GM21367 (cell line): Measurements from ENCODE around the gene E4F1.
"Not testable (repeated sequence)": the region's sequence is repeated elsewhere in the genome, so short reads cannot be mapped to it uniquely, and the experiment has no call there.

Experiments used
- ATAC-seq: cut with Tn5 transposase; IDR thresholded peaks from one replicate; pipeline ENCODE4 v1.9.1; 2021; ENCODE audit not compliant: unreplicated experiment

The E4F1 gene

GRCh38 chr16:2189252-2189893, 34.0 kb upstream of the E4F1 start:
- no peak for ATAC-seq

GRCh38 chr16:2190002-2190658, 33.3 kb upstream of the E4F1 start:
- no peak for ATAC-seq

- no peak for ATAC-seq
Observed at GRCh38 chr16:2190659-2191445, 32.5 kb upstream of the E4F1 start.

- ATAC-seq = no peak
Observed at GRCh38 chr16:2191446-2191706, 32.0 kb upstream of the E4F1 start.

GRCh38 chr16:2194166-2194834, 29.1 kb upstream of the E4F1 start:
- no peak for ATAC-seq

- no peak for ATAC-seq
Observed at GRCh38 chr16:2194852-2195321, 28.5 kb upstream of the E4F1 start.

GRCh38 chr16:2195322-2196161, 27.8 kb upstream of the E4F1 start:
- no peak for ATAC-seq

GRCh38 chr16:2196162-2196980, 27.0 kb upstream of the E4F1 start, which contains the start of gene CASKIN1:
Gene CASKIN1, minus strand, starts transcription at chr16:2196605. Its CDS starts 173 bp downstream, at chr16:2196432.
- ATAC-seq = no peak

GRCh38 chr16:2196981-2197511, 26.3 kb upstream of the E4F1 start:
- ATAC-seq = no peak

- ATAC-seq = no peak
Observed at GRCh38 chr16:2197765-2198164, 25.6 kb upstream of the E4F1 start.

GRCh38 chr16:2198283-2198682, 25.1 kb upstream of the E4F1 start:
- ATAC-seq = no peak

GRCh38 chr16:2199095-2199494, 24.3 kb upstream of the E4F1 start:
- no peak for ATAC-seq

GRCh38 chr16:2199621-2200139, 23.7 kb upstream of the E4F1 start:
- ATAC-seq = no peak

- no peak for ATAC-seq
Observed at GRCh38 chr16:2200313-2200712, 23.1 kb upstream of the E4F1 start.

GRCh38 chr16:2203119-2203688, 20.2 kb upstream of the E4F1 start:
- ATAC-seq = not testable (repeated sequence)

GRCh38 chr16:2204416-2205103, 18.8 kb upstream of the E4F1 start:
- no peak for ATAC-seq

- peak; percentile 41 for ATAC-seq
Observed at GRCh38 chr16:2205104-2205966, 18.1 kb upstream of the E4F1 start, which contains the start of gene MLST8. Gene MLST8, plus strand, starts transcription at chr16:2205454. Its CDS starts 632 bp downstream, at chr16:2206086.
